IMR-90 (cell line): Measurements from ENCODE around the gene TMEM35B. TPM values are rescaled to one million over a fixed set of nuclear protein-coding genes. Genes with fewer than 3 reads are reported as not detected.
"Not testable (repeated sequence)": the region's sequence is repeated elsewhere in the genome, so short reads cannot be mapped to it uniquely, and the experiment has no call there.

ENCODE experiments used
- ATAC-seq: fragments of 200-7000 bp; cut with Tn5 transposase; 2 replicates; pipeline ENCODE4 v1.9.1; 2020; ENCODE audit warnings: low read depth, mild to moderate bottlenecking, moderate library complexity
- BruUV-seq: library from RNA; stranded (reverse); fragments of 400-500 nt; replicated peaks from 2 replicates; lab custom pipeline; 2021; lab: Mats Ljungman, UMichigan
- CTCF ChIA-PET: fragments of 300-600 bp; formaldehyde crosslinking; extraction: SDS; loops from one replicate; lab custom pipeline; 2021; ENCODE audit warnings: antibody characterized with exemption; lab: Yijun Ruan, JAX
- POLR2A ChIA-PET: fragments of 300-600 bp; sonication (Branson Sonifier 250); formaldehyde crosslinking; loops from one replicate; lab custom pipeline; 2022; ENCODE audit warnings: antibody characterized with exemption; ENCODE audit not compliant: unreplicated experiment; lab: Charles Lee
- DNase-seq: peaks from one replicate; pipeline ENCODE4 v3.0.0; 2013
- H2AFZ ChIP-seq: replicated peaks from 2 replicates; pipeline ENCODE3; 2013; ENCODE audit warnings: low read length, mild to moderate bottlenecking; ENCODE audit not compliant: poor library complexity
- H2AK5ac ChIP-seq: 2 replicates; pipeline ENCODE4 v1.6.1; 2013; ENCODE audit warnings: low read depth, low read length, inconsistent platforms
- H2AK9ac ChIP-seq: replicated peaks from 2 replicates; pipeline ENCODE3; 2013; ENCODE audit warnings: mild to moderate bottlenecking, low read depth, low read length, moderate library complexity; ENCODE audit not compliant: poor library complexity
- H2BK120ac ChIP-seq: 2 replicates; pipeline ENCODE4 v1.6.1; 2013; ENCODE audit warnings: low read depth, low read length, inconsistent platforms
- H2BK15ac ChIP-seq: 3 replicates; pipeline ENCODE4 v1.6.1; 2013; ENCODE audit warnings: low read depth, low read length, inconsistent platforms
- H2BK20ac ChIP-seq: 2 replicates; pipeline ENCODE4 v1.6.1; 2013; ENCODE audit warnings: low read depth, mild to moderate bottlenecking, inconsistent platforms, low read length, moderate library complexity
- H2BK5ac ChIP-seq: 2 replicates; pipeline ENCODE4 v1.6.1; 2013; ENCODE audit warnings: mild to moderate bottlenecking, low read depth, low read length, inconsistent platforms; ENCODE audit not compliant: poor library complexity, severe bottlenecking
- H3K14ac ChIP-seq: replicated peaks from 2 replicates; pipeline ENCODE4 v1.6.1; 2013; ENCODE audit warnings: low read depth, low read length, inconsistent platforms
- H3K18ac ChIP-seq: 2 replicates; pipeline ENCODE4 v1.6.1; 2013; ENCODE audit warnings: low read depth, low read length, control low read depth
- H3K23ac ChIP-seq: 2 replicates; pipeline ENCODE4 v1.6.1; 2013; ENCODE audit warnings: low read depth, low read length, inconsistent platforms
- H3K27ac ChIP-seq: 2 replicates; pipeline ENCODE4 v1.5.1; 2013; ENCODE audit warnings: mild to moderate bottlenecking, control low read depth, low read length; ENCODE audit not compliant: insufficient read depth
- H3K27me3 ChIP-seq: 2 replicates; pipeline ENCODE4 v1.6.1; 2013; ENCODE audit warnings: low read length; ENCODE audit not compliant: control insufficient read depth, insufficient read depth
- H3K36me3 ChIP-seq: 2 replicates; pipeline ENCODE4 v1.6.1; 2013; ENCODE audit warnings: low read length, mixed read lengths; ENCODE audit not compliant: control insufficient read depth, insufficient read depth
- H3K4ac ChIP-seq: 2 replicates; pipeline ENCODE4 v1.6.1; 2013; ENCODE audit warnings: low read depth, low read length, inconsistent platforms
- H3K4me1 ChIP-seq: 2 replicates; pipeline ENCODE4 v1.6.1; 2013; ENCODE audit warnings: low read length, mixed read lengths; ENCODE audit not compliant: control insufficient read depth, insufficient read depth
- H3K4me2 ChIP-seq: 2 replicates; pipeline ENCODE4 v1.6.1; 2013; ENCODE audit warnings: low read depth, mild to moderate bottlenecking, control low read depth, low read length, moderate library complexity
- H3K4me3 ChIP-seq: 2 replicates; pipeline ENCODE4 v1.5.1; 2013; ENCODE audit warnings: low read depth, mild to moderate bottlenecking, control low read depth, low read length, moderate library complexity; ENCODE audit not compliant: insufficient read depth
- H3K56ac ChIP-seq: 2 replicates; pipeline ENCODE4 v1.6.1; 2013; ENCODE audit warnings: low read length, inconsistent platforms; ENCODE audit not compliant: insufficient read depth; ENCODE audit errors: extremely low read depth
- H3K79me1 ChIP-seq, 2 experiments: 2 replicates each; pipeline ENCODE4 v1.6.1; 2013; ENCODE audit warnings: low read length in 2 of 2, inconsistent platforms in 1 of 2, low read depth in 1 of 2
- H3K9ac ChIP-seq: 2 replicates; pipeline ENCODE4 v1.6.1; 2013; ENCODE audit warnings: low read depth, low read length, control low read depth
- H3K9me1 ChIP-seq: 2 replicates; pipeline ENCODE4 v1.6.1; 2013; ENCODE audit warnings: low read length, inconsistent platforms; ENCODE audit not compliant: insufficient read depth
- H3K9me3 ChIP-seq: 2 replicates; pipeline ENCODE4 v1.6.1; 2013; ENCODE audit warnings: low read length; ENCODE audit not compliant: control insufficient read depth, insufficient read depth
- H4K20me1 ChIP-seq: 2 replicates; pipeline ENCODE4 v1.6.1; 2013; ENCODE audit warnings: low read length, inconsistent platforms; ENCODE audit not compliant: insufficient read depth
- H4K5ac ChIP-seq: 2 replicates; pipeline ENCODE4 v1.6.1; 2013; ENCODE audit warnings: mild to moderate bottlenecking, low read depth, low read length, control low read depth
- H4K8ac ChIP-seq, 2 experiments: 2 replicates each; pipeline ENCODE4 v1.6.1; 2013; ENCODE audit warnings: low read depth in 2 of 2, low read length in 2 of 2, control low read depth in 1 of 2, inconsistent platforms in 1 of 2
- H4K91ac ChIP-seq: 2 replicates; pipeline ENCODE4 v1.6.1; 2013; ENCODE audit warnings: low read depth, low read length, inconsistent platforms; ENCODE audit not compliant: insufficient read depth
- WGBS, 2 experiments: methylation state at CpG; one replicate each; pipeline versions ENCODE4 v1.1.5 to v1.1.7; 2013; ENCODE audit warnings: missing lambda C conversion rate in 2 of 2; ENCODE audit not compliant: insufficient read length in 1 of 2; ENCODE audit errors: extremely low coverage in 2 of 2; 5-methylcytosine and 5-hydroxymethylcytosine counted together
- dilution Hi-C: fragments of 300-500 bp; cut with HindIII; formaldehyde crosslinking; loops from one replicate; pipeline ENCODE4 v1.14.3; 2018; ENCODE audit warnings: low sequenced_read_pairs; ENCODE audit not compliant: unreplicated experiment
- in situ Hi-C: fragments of 300-500 bp; cut with MboI; formaldehyde crosslinking; loops from 3 replicates; pipeline ENCODE4 v1.14.3; 2019; ENCODE audit warnings: low sequenced_read_pairs, inconsistent platforms, mixed read lengths
- intact Hi-C: fragments of 100-400 bp; cut with micrococcal nuclease; formaldehyde crosslinking; loops from 2 replicates; pipeline ENCODE4 v1.10.0; 2022
- microRNA-seq, 2 experiments: library from miRNA; stranded (forward) in 1 of 2; unstranded in 1 of 2; fragments of 10-50 nt in 1 of 2; fragments of <30 nt in 1 of 2; gene quantifications in 1 of 2; microRNA quantifications in 1 of 2; one replicate each; pipeline versions ENCODE3 to v1.1.0; 2013 to 2020; ENCODE audit not compliant: insufficient read depth in 1 of 2, insufficient read length in 1 of 2, unreplicated experiment in 1 of 2
- polyA plus RNA-seq, 3 experiments: library from polyadenylated mRNA; depleted of rRNA; stranded (reverse); fragments of >200 nt; gene quantifications; 2 replicates each; pipeline ENCODE4 v1.2.3, GENCODE V29; 2012; ENCODE audit warnings: low replicate concordance in 1 of 3
- small RNA-seq, 5 experiments: library from RNA; depleted of rRNA; stranded (forward); fragments of <200 nt; gene quantifications; one replicate each; pipeline ENCODE3, GENCODE V24; 2012
- total RNA-seq: library from RNA; depleted of rRNA; stranded (reverse); fragments of >200 nt; gene quantifications from 2 replicates; pipeline ENCODE4 v1.2.3, GENCODE V29; 2012; rRNA removed

Gene TMEM35B
- total and polyA plus RNA-seq, 2 of the 4 experiments (the other 2 are of a cell fraction): 19.7 to 20.4 TPM

DNA sequence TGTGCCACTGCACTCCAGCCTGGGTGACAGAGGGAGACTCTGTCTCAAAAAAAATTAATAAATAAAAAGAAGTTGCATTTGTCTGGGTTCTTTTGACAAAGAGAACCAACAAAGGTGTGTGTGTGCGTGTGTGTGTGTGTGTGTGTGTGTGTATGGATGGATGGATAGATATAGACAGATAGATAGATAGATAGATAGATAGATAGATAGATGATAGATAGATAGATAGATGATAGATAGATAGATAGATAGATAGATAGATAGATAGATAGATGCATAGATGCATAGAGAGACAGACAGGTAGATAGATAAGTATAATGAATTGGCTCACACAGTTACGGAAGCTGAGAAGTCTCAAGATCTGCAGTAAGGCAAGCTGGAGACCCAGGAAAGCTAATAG, 43.3 kb downstream of the TMEM35B start:
- H3K4me1 ChIP-seq, H3K23ac ChIP-seq, H3K4me2 ChIP-seq, H3K4ac ChIP-seq, H2AK5ac ChIP-seq, in situ Hi-C loops, H3K4me3 ChIP-seq, H2AFZ ChIP-seq, POLR2A ChIA-PET, CTCF ChIA-PET, H2AK9ac ChIP-seq, DNase-seq, H2BK20ac ChIP-seq, H3K27me3 ChIP-seq, H3K9ac ChIP-seq, H3K56ac ChIP-seq, H2BK15ac ChIP-seq, H3K18ac ChIP-seq, H3K27ac ChIP-seq, dilution Hi-C loops, H2BK5ac ChIP-seq, H3K9me3 ChIP-seq, BruUV-seq, intact Hi-C loops, H2BK120ac ChIP-seq, H3K14ac ChIP-seq, H3K36me3 ChIP-seq, H4K91ac ChIP-seq, H4K5ac ChIP-seq, H3K79me1 ChIP-seq, H3K9me1 ChIP-seq, H4K8ac ChIP-seq, H4K20me1 ChIP-seq, ATAC-seq: not testable (repeated sequence)
- 17% methylated on average over 1 of the region's 2 CpGs; no CpG with 5 or more reads in 1 of the 2 experiments for WGBS, 2 experiments

Small RNA genes lying within 50 kb of the gene (microRNA-seq; reads per million reads assigned to microRNA genes)
- gene TMEM35B (ENCODE audit: insufficient read depth, insufficient read length): not detected

Small RNA genes lying within 50 kb of the gene (small RNA-seq; reads per million reads assigned to genes)
- 0 reads per million in 5 experiments for gene TMEM35B

Other genes with a start within 250 kb of the TMEM35B start
- not detected in 2 replicates for gene GJB5, start 230.3 kb downstream of the TMEM35B start, total RNA-seq
- 0.10 and 0.14 TPM in 2 replicates for gene GJB5, start 230.3 kb downstream of the TMEM35B start, polyA plus RNA-seq (2012; rRNA removed)
- gene GJB4, start 225.6 kb downstream of the TMEM35B start, total RNA-seq: not detected in 2 replicates
- gene GJB4, start 225.6 kb downstream of the TMEM35B start, polyA plus RNA-seq (2012; rRNA removed): not detected in 2 replicates
- gene GJB3, start 204.1 kb downstream of the TMEM35B start, total RNA-seq: not detected in 2 replicates
- not detected in 2 replicates for gene GJB3, start 204.1 kb downstream of the TMEM35B start, polyA plus RNA-seq (2012; rRNA removed)
- not detected in 2 replicates for gene GJA4, start 192.3 kb downstream of the TMEM35B start, total RNA-seq
- gene GJA4, start 192.3 kb downstream of the TMEM35B start, polyA plus RNA-seq (2012; rRNA removed): not detected in 2 replicates
- gene SMIM12, start 125.6 kb downstream of the TMEM35B start, total RNA-seq: 31.9 and 36.4 TPM in 2 replicates
- 39.8 and 44.4 TPM in 2 replicates for gene SMIM12, start 125.6 kb downstream of the TMEM35B start, polyA plus RNA-seq (2012; rRNA removed)
- not detected in 2 replicates for gene DLGAP3, start 55.7 kb downstream of the TMEM35B start, total RNA-seq
- 0.02 and 0.10 TPM in 2 replicates for gene DLGAP3, start 55.7 kb downstream of the TMEM35B start, polyA plus RNA-seq (2012; rRNA removed)
- 5.7 and 9.7 TPM in 2 replicates for gene ZMYM6, start 46.6 kb upstream of the TMEM35B start, total RNA-seq
- 7.2 and 7.7 TPM in 2 replicates for gene ZMYM6, start 46.6 kb upstream of the TMEM35B start, polyA plus RNA-seq (2012; rRNA removed)
- gene ZMYM1, start 94.0 kb upstream of the TMEM35B start, total RNA-seq: 26.1 and 33.9 TPM in 2 replicates
- 5.7 and 7.2 TPM in 2 replicates for gene ZMYM1, start 94.0 kb upstream of the TMEM35B start, polyA plus RNA-seq (2012; rRNA removed)
- gene SFPQ, start 207.8 kb upstream of the TMEM35B start, total RNA-seq: 53.9 and 121 TPM in 2 replicates
- gene SFPQ, start 207.8 kb upstream of the TMEM35B start, polyA plus RNA-seq (2012; rRNA removed): 91.4 and 121 TPM in 2 replicates